Activated CD8-positive, alpha-beta memory T cell treated with anti-CD3 and anti-CD28 coated beads for 4 hours (primary cell): ENCODE measurements around the gene ZMYND19.
"Not testable (repeated sequence)": the region's sequence is repeated elsewhere in the genome, so short reads cannot be mapped to it uniquely, and the experiment has no call there.

Experiments
- DNase-seq, 2 donors: peaks; one replicate each; pipeline ENCODE4 v3.0.0-alpha.2; 2020; ENCODE audit warnings: low read depth in 2 of 2

The ZMYND19 gene

GRCh38 chr9:137614631-137615386, 24.5 kb upstream of the ZMYND19 start:
- no peak for DNase-seq

GRCh38 chr9:137613738-137614523, 23.6 kb upstream of the ZMYND19 start:
- no peak for DNase-seq

GRCh38 chr9:137613259-137613658, 22.9 kb upstream of the ZMYND19 start:
- DNase-seq: no peak

- no peak for DNase-seq
These were observed 22.4 kb upstream of the ZMYND19 start for GRCh38 chr9:137612741-137613142.

- no peak for DNase-seq
These were observed 21.6 kb upstream of the ZMYND19 start for GRCh38 chr9:137611623-137612609.

- no peak for DNase-seq
These were observed 20.6 kb upstream of the ZMYND19 start for GRCh38 chr9:137610944-137611343.

- DNase-seq: no peak
These were observed 17.0 kb upstream of the ZMYND19 start for GRCh38 chr9:137607141-137607857.

- DNase-seq: no peak
These were observed 16.4 kb upstream of the ZMYND19 start for GRCh38 chr9:137606734-137607138.

GRCh38 chr9:137606005-137606621, 15.8 kb upstream of the ZMYND19 start:
- DNase-seq: no peak

GRCh38 chr9:137605121-137606004, 15.1 kb upstream of the ZMYND19 start, which contains the start of gene ARRDC1:
TSS of gene ARRDC1 (plus strand) at chr9:137605686. CDS start at chr9:137605718, 32 bp downstream.
- DNase-seq: peak; percentile 85 to 92

- no peak for DNase-seq
These were observed 14.2 kb upstream of the ZMYND19 start for GRCh38 chr9:137604345-137605086.

- no peak for DNase-seq
These were observed 13.6 kb upstream of the ZMYND19 start for GRCh38 chr9:137603879-137604278.

GRCh38 chr9:137602661-137603060, 12.3 kb upstream of the ZMYND19 start:
- no peak for DNase-seq

GRCh38 chr9:137598943-137599342, 8.6 kb upstream of the ZMYND19 start:
- DNase-seq: no peak

GRCh38 chr9:137596577-137596976, 6.3 kb upstream of the ZMYND19 start:
- DNase-seq: not testable (repeated sequence)

- DNase-seq: no peak
These were observed 2.9 kb upstream of the ZMYND19 start for GRCh38 chr9:137593176-137593575.

- no peak for DNase-seq
These were observed 2.5 kb upstream of the ZMYND19 start for GRCh38 chr9:137592767-137593166.

GRCh38 chr9:137590123-137590468, 216 bp downstream of the ZMYND19 start:
- no peak for DNase-seq
